NCI-H82 treated with DMSO at 0.1 percent for 48 hours (cell line): ENCODE measurements around the gene TGM6.
"Not testable (repeated sequence)": the region's sequence is repeated elsewhere in the genome, so short reads cannot be mapped to it uniquely, and the experiment has no call there.

ENCODE experiments used
- DNase-seq: peaks from one replicate; lab custom pipeline; 2025; ENCODE audit not compliant: unreplicated experiment; lab: John Stamatoyannopoulos, UW

Gene TGM6

DNA sequence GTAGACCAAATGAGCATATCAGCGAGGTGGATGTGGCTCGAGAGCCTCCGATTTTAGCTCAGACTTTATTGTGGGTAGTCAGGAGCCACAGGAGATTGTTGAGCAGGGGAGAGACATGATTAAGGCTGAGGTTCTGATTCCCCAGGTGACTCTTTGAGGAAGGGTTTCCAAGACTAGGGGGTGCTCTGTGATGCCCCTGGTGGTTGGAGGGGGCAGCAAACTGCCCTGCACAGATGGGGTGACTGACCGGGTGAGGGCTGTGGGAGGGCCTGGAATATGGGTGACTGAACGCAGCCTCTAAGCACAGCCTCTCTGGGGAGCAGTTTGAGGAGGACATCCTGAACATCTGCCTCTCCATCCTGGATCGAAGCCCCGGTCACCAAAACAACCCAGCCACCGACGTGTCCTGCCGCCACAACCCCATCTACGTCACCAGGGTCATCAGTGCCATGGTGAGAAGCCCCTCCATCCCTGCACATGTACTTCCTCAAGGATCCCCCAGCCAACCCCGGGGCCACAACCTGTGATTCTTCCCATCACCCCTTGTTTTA lies 17.0 kb downstream of the TGM6 start:
- no peak for DNase-seq

DNA sequence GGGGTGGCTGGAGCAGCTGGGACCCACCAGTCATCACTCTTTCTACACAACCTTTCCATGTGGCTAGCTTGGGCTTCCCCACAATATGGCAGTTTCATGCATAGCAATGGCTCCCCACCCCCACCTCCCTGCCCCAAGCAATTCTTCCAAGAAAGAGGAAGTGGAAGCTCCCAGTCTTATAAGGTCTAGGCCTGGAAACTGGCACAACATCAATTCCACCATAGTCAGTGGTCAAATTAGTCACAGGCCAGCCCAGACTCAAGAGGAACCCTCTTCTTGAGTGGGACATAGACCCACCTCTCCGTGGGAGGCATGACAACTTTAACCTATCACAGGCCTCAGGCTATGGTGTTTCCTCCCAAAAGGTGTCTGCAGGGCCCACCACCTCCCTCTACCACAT lies 17.7 kb downstream of the TGM6 start:
- no peak for DNase-seq

DNA sequence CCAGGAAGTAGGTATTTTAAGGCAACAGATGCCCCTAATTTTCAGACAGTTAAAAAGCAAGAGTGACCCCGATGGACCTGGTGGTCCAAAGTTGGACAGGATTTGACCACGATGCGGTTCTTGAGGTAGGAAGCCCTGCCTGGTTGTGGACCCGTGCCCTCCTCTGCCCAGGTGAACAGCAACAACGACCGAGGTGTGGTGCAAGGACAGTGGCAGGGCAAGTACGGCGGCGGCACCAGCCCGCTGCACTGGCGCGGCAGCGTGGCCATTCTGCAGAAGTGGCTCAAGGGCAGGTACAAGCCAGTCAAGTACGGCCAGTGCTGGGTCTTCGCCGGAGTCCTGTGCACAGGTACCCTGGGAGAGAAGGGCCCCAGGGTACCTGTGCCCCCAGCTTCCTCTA lies 18.7 kb downstream of the TGM6 start:
- DNase-seq: no peak

DNA sequence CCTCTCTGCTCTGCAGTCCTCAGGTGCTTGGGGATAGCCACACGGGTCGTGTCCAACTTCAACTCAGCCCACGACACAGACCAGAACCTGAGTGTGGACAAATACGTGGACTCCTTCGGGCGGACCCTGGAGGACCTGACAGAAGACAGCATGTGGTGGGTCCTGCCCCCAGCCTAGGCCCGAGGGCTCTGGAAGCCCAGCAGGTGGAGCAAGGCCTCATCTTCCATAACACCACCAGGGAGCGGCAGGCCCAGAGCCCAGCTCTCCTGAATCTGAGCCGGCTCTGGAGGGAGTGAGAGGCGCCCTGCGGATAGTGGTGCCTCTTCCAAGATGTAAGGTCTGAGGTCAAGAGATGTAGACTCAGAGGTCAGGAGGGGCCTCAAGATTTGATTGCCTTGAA lies 19.6 kb downstream of the TGM6 start:
- DNase-seq: no peak

DNA sequence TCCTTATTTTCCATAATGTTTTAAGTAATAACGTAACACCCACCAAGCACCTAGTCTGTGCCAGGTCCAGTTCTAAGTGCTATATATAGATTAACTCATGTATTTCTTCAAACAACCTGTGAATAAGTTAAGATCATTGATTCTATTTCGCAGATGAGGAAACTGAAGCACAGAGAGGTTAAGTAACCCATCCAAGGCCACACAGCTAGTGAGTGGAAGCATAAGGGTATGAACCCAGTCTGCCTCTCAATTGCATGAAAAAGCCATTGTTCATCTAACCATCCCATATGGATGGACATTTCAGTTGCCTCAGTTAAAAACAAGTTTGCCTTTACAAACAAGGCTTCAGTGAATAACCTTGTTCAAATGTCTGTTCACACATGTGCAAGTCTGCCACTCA lies 20.8 kb downstream of the TGM6 start:
- no peak for DNase-seq

DNA sequence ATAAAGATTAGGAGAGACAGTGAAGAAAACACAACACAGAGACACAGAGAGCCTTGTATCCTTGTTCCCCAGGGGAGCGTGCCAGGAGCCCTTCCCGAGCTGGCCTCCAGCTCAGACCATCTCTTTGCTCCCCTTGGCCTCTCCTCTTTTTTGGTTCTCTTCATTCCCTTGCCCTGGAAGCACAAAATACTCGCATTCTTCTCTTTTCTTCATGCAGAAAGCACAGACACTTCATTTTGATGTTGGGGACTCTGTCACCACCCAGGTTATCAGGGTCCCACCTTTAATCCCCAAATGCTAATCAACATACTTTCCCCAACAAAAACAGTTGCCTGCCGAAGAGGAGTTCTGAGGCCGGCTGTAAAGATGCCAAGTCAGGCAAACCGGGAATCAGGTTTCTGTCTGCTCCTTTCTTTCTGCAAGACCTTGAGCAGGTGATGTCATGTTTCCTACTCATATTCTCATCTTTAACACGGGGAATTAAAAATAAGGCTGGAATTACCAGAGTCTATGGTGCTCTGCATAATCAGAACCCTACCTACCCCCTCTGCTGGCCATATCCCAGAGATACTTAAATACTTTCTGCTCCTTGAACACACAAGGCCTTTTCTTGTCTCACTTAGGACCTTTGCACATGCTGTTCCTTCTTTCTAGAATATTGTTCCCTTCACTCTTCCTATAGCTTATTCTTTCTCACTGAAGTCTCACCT lies 21.7 kb downstream of the TGM6 start:
- no peak for DNase-seq

DNA sequence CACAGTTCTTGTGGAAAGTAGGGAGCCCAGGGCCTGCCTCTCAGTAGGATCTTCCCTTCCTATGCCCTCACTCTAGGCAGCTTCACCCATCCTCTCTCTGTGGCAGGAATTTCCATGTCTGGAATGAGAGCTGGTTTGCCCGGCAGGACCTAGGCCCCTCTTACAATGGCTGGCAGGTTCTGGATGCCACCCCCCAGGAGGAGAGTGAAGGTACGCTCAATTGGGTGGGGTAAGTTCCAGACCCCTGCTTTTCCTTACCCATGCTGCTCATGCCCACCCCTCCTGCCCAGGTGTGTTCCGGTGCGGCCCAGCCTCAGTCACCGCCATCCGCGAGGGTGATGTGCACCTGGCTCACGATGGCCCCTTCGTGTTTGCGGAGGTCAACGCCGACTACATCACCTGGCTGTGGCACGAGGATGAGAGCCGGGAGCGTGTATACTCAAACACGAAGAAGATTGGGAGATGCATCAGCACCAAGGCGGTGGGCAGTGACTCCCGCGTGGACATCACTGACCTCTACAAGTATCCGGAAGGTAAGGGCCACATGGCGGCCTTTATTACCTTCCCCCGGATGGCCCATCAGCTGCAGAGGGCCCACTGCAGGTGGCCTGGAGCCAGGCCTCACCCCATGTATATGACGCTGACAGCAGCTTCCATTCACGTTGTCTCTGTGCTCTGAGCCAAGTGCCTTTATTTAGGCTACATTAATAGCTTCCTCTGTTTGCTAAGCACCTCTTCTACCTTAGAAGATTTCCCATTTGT lies 22.8 kb downstream of the TGM6 start:
- no peak for DNase-seq

DNA sequence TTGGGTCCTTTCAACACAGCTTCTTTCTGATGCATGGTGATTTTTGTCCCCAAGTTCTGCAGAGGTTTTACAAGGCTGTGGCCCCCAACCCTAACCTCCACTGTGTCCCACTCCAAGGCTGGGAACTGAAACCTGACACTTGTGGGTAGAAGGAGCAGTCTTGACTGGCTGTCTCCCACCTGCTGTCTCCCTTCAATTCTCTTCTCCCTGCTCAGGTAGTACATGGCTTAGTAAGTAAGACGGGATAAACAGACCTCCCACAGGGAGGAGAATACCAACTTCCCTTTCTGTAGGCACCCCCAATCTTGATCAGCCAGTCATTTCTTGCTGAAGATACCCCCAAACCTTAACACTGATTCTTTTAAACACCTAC lies 25.0 kb downstream of the TGM6 start:
- DNase-seq: no peak

DNA sequence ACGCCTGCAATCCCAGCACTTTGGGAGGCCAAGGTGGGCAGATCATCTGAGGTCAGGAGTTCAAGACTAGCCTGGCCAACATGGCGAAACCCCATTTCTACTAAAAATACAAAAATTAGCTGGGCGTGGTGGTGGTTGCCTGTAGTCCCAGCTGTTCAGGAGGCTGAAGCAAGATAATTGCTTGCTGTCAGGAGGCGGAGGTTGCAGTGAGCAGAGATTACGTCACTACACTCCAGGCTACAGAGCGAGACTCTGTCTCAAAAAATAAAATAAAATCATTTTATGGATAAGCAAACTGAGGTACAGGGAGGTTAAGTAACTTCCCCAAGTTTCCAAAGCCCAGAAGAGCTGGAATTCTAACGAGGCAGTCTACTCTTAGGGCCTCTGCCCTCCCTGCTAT lies 26.7 kb downstream of the TGM6 start:
- DNase-seq: not testable (repeated sequence)

DNA sequence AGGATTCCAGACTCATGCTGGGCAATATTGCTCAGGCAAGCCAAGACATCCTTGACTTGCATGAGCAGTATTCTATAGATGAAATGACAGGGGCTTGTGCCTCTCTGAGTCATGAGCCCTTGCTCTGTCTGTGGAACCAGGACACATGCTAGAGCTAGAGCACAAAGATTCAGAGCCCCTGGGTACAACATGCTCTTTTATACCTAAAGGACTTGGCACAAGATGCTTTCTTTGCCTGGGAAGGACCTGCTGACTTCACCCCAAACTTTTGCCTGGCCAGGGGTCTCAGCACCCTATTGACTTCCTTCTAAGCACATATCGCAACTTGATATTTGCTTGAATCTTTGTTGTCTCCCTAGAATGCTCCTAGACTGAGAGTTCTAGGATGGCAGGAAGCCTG lies 27.4 kb downstream of the TGM6 start:
- DNase-seq: no peak

DNA sequence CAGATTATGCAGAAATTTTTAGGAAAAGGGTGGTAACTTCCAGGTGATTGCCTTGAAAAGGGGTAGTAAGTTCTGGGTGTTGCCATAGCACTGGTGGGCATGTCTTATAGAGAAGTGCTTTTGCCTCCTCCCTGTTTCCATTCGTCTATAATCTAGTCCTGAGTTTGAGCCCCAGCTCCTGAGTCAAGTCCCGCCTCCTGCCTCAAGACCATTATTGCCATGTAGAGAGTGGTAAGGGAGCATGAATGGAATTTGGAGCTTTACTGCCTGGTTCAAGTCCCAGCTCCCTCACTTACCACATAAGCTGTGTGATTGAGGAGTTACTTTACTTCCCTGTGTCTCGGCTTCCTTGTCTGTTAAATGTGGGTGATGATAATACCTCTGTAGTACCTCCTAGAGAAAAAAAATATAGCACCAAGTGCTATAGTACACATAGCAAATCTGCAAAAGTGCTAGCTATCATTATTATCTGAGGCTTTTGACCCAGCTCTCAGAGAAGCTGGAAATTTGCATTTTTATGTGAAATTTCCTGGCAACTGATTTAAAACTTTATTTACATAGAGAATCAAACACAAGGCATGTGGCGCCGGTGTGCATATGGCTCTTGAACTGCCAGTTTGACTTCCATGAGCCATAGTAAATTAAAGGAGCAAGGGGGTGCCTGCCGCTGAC lies 36.0 kb downstream of the TGM6 start:
- no peak for DNase-seq

DNA sequence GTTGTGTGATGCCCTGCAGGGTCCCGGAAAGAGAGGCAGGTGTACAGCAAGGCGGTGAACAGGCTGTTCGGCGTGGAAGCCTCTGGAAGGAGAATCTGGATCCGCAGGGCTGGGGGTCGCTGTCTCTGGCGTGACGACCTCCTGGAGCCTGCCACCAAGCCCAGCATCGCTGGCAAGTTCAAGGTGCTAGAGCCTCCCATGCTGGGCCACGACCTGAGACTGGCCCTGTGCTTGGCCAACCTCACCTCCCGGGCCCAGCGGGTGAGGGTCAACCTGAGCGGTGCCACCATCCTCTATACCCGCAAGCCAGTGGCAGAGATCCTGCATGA lies 36.5 kb downstream of the TGM6 start:
- DNase-seq: no peak

DNA sequence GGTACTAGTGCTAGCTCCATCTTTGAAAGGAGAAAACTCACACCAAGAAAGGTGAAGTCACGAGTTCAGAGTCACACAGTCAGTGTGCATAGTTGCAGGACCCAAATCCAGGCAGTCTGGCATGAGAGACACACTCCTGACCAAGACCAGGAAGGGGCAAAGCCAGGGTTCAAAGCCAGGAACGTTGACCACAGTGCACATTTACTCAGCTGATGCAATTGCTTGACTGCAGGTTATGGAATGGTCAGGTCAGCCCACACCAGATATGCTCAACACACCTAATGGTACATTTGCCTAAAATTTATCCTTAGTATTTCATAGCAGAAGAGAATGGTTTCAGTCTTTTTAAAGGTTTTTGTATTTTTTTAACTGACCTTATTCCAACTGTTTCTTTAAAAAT lies 37.7 kb downstream of the TGM6 start:
- no peak for DNase-seq

DNA sequence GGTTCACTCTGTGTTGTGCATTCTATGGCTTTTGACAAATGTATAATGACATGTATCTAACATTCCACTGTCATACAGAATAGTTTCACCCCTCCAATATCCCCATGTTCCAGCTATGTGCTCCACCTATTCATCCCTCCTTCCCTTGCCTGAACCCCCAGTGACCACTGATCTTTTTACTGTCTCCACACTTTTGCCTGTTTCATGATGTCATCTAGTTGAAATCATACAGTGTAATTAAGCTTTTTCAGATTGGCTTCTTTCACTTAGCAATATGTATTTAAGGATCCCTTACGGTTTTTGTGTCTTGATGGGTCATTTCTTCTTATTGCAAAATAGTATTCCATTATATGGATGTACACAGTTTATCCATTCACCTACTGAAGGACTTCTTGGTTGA lies 39.8 kb downstream of the TGM6 start:
- DNase-seq: no peak

DNA sequence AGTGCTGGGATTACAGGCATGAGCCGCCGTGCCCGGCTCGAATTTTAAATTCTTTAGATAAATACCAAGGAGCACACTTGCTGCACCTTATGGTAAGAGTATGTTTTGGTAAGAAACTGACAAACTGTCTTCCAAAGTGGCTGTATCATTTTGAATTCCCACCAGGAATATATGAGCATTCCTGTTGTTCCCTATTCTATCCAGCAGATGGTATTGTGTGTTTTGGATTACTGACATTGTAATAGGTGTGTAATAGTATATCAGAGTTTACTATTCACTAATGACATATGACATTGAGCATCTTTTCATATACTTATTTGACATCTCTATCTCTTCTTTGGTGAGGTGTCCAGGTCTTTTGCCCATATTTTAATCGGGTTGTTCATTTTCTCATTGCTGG lies 40.5 kb downstream of the TGM6 start:
- DNase-seq: no peak

DNA sequence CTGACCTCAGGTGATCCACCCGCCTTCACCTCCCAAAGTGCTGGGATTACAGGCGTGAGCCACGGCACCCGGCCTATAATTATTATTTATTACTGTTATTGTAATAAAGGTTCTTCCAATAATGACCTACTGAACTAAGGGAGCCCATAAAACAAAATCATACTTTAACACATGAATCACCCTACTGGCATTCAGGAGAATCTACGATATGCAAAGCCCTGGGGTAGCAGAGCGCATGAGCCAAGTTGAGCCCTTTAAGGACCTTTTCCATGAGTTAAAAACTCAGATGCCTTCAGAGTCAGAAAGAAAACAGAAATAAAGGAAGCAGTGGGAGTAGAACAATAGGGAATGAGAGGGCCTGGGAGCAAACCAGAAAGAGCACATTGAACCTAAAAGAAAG lies 48.4 kb downstream of the TGM6 start:
- DNase-seq: no peak

DNA sequence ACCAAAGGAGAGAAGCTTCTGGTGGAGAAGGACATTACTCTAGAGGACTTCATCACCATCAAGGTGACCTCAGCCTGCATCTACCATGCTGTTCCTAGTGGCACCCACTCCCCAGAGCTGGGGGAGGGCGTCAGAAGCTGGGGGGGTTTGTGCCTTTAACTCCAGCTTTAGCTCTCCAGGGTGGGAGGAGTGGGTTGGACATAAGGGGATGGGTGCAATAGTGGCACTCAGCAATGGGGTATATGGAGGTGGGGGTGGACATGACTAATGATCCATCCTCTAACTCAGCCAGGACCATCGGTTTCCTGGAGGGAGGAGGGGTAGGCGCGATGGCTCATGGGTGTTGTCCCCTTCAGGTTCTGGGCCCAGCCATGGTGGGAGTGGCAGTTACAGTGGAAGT lies 49.8 kb downstream of the TGM6 start:
- DNase-seq: no peak

DNA sequence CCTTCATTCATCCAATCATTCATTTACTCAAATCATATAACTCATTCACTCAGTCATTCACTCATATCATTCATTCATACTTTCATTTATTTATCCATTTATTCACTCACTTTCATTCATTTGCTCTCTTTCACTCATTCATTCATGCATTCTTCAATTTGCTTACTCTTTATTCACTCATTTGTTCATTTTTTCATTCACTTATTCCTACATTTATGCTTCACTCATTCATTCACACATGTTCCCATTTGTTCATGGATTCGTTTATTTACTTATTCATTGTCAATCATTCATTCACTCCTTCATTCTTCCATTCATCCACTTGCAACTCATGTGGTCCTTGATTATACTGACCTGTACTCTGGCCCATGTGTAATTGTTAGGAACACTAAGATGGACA lies 50.5 kb downstream of the TGM6 start:
- no peak for DNase-seq

DNA sequence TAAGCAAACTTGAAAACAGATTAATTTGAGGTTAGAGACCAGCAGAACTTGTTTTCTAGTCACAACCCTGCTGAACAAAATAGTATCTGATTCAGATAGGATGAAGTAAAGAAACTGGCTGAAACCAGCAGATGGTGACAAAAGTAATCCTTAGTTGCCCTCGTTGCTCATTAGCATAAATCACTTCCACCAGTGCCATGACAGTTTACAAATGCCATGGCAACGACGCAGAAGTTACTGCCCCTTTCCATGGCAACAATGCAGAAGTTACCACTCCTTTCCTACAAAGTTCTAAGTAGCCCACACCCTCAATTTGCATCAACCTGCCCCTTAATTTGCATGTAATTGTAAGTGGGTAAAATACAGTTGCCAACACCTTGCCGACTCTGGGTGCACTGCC lies 66.1 kb downstream of the TGM6 start:
- peak; percentile 12 for DNase-seq

DNA sequence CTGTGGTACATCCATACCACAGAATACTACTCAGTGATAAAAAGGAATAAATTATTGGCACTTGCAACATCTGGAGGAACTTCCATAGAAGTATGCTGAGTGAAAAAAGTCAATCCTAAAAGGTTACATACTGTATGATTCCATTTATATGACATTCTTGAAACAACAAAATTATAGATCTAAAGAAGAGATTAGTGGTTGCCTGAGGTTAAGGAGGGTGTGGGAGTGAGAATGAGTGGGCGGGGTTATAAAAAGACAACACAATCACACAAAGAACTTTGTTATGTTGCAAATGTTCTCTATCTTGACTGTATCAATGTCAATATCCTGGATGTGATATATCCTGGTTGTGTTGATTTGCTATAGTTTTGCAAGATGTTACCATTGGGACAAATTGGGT lies 68.7 kb downstream of the TGM6 start:
- DNase-seq: no peak

DNA sequence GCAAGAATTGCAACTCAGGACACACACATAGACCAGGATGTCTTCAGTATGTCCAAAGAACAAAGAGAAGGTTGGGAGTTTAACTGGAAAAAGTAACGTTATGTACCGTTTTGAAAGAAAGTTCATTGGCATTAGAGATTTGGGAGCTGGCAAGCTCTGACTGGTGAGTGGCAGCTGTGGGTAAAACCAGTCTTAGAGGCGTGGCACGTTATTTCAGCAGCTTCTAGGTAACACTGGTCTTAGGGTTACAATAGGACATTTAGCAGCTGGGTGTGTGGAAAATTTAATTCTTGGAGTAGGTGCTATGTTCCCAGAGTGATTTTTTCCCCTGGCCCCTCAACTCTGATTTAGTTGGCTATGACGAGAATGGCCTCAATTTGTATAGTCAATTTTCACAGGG lies 70.7 kb downstream of the TGM6 start:
- DNase-seq: no peak
